Transverse colon (tissue), 4 donors: ENCODE measurements around the gene GLOD5.

Source experiments
- EP300 ChIP-seq: sonication (generic); formaldehyde crosslinking; IDR thresholded peaks from one replicate; pipeline ENCODE4 v1.6.1; 2017; ENCODE audit warnings: antibody characterized with exemption, low read depth
- POLR2A ChIP-seq: fragments of 450-650 bp; IDR thresholded peaks from one replicate; pipeline ENCODE4 v1.6.1; 2016; ENCODE audit warnings: antibody characterized with exemption, mild to moderate bottlenecking, moderate library complexity
- POLR2AphosphoS5 ChIP-seq, 3 donors: sonication (generic); formaldehyde crosslinking; IDR thresholded peaks; one replicate each; pipeline ENCODE4 v1.6.1; 2016; ENCODE audit warnings: antibody characterized with exemption in 3 of 3
- TF ChIP-seq, protein P1 (sequence below), 5 experiments: fragments of 200-600 bp in 3 of 5; fragments of 450-650 bp in 2 of 5; sonication (generic) in 3 of 5; IDR thresholded peaks; 1 replicate in 2 of 5; 2 replicates in 3 of 5; pipeline ENCODE4 v1.5.1; 2016 to 2017; ENCODE audit warnings: antibody characterized with exemption in 5 of 5, inconsistent platforms in 3 of 5, mild to moderate bottlenecking in 2 of 5, moderate library complexity in 1 of 5

DNA sequence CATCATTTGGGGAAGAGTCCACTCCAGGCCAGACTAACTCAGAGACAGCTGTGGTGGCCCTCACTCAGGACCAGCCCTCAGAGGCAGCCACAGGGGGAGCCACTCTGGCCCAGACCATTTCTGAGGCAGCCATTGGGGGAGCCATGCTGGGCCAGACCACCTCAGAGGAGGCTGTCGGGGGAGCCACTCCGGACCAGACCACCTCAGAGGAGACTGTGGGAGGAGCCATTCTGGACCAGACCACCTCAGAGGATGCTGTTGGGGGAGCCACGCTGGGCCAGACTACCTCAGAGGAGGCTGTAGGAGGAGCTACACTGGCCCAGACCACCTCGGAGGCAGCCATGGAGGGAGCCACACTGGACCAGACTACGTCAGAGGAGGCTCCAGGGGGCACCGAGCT, 61.5 kb downstream of the GLOD5 start:
- TF ChIP-seq, protein P1, sequence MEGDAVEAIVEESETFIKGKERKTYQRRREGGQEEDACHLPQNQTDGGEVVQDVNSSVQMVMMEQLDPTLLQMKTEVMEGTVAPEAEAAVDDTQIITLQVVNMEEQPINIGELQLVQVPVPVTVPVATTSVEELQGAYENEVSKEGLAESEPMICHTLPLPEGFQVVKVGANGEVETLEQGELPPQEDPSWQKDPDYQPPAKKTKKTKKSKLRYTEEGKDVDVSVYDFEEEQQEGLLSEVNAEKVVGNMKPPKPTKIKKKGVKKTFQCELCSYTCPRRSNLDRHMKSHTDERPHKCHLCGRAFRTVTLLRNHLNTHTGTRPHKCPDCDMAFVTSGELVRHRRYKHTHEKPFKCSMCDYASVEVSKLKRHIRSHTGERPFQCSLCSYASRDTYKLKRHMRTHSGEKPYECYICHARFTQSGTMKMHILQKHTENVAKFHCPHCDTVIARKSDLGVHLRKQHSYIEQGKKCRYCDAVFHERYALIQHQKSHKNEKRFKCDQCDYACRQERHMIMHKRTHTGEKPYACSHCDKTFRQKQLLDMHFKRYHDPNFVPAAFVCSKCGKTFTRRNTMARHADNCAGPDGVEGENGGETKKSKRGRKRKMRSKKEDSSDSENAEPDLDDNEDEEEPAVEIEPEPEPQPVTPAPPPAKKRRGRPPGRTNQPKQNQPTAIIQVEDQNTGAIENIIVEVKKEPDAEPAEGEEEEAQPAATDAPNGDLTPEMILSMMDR (IDR thresholded peaks at IDR 0.05), result no peak
- TF ChIP-seq POLR2AphosphoS5 (IDR thresholded peaks at IDR 0.05) (no peak), POLR2A (no peak), EP300 (no peak)
